ENCODE results near the gene MRAP2. TPM values are rescaled to one million over a fixed set of nuclear protein-coding genes. Genes with fewer than 3 reads are reported as not detected.

The MRAP2 gene
- total and polyA plus RNA-seq, 11 donors, result 0.12 to 0.28 (median 0.23) TPM; not detected in 6

DNA sequence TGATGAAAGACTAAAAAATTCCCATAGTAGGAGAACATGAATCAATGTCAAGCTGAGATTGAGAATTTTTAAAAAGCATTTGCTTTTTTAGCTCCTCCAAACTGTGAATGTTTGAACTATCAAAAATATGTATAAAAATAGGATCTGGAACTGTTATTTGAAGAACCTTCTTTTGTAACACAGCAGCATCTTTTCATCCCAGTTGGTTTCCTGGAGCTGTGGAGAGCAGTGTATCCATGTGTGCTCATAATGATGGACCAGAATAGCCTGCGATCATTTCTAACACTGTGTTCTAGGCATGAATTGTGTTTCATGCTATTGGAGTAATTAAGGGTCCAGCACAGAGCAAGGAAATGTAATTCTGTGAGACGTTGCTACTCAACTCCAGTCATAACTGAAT, 22.1 kb downstream of the MRAP2 start:
- TF ChIP-seq, protein P1, sequence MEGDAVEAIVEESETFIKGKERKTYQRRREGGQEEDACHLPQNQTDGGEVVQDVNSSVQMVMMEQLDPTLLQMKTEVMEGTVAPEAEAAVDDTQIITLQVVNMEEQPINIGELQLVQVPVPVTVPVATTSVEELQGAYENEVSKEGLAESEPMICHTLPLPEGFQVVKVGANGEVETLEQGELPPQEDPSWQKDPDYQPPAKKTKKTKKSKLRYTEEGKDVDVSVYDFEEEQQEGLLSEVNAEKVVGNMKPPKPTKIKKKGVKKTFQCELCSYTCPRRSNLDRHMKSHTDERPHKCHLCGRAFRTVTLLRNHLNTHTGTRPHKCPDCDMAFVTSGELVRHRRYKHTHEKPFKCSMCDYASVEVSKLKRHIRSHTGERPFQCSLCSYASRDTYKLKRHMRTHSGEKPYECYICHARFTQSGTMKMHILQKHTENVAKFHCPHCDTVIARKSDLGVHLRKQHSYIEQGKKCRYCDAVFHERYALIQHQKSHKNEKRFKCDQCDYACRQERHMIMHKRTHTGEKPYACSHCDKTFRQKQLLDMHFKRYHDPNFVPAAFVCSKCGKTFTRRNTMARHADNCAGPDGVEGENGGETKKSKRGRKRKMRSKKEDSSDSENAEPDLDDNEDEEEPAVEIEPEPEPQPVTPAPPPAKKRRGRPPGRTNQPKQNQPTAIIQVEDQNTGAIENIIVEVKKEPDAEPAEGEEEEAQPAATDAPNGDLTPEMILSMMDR (IDR thresholded peaks at IDR 0.05), result no peak
- TF ChIP-seq POLR2A (IDR thresholded peaks at IDR 0.05), result no peak
- Histone ChIP-seq H3K36me3 (no peaks in the 10 kb centered on the region), H3K9me3 (no peaks in the 10 kb centered on the region), H3K4me3 (no peak overlapping the region), H3K27me3 (peaks cover 0 to 10% (median 0%) of the 10 kb centered on the region in 9 donors), H3K4me1 (peaks cover 0 to 16% (median 5%) of the 10 kb centered on the region in 12 donors), H3K27ac (no peak overlapping the region)
- intact Hi-C loops (cut with DNase I), result no loop called here
- no peak for ATAC-seq
- no peak for DNase-seq
- WGBS, 4 donors, result 68 to 83% (median 76%) methylated on average over 2 of the region's 2 CpGs

DNA sequence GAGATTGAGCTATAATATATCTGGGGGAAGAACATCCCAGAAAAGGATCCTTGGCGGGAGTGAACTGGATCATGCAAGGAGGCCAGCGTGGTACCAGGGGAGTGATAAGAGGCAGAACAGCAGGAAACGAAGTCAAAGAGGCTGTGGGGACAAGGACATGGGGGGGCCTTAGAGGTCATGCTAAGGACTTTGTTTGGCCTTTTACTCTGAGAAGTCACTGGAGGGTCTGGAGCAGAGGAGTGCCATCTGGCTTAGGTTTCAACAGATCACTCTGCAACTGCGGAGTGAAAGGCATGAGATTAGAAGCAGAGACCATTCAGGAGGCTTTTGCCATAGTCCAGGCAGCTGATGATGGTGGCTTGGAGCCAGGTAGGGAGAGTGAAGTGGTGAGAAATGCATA, 24.3 kb downstream of the MRAP2 start:
- no peak for ATAC-seq
- 35 to 45% (median 40%) methylated on average over 4 of the region's 4 CpGs for WGBS, 4 donors
- Histone ChIP-seq H3K9me3 (no peaks in the 10 kb centered on the region), H3K4me3 (no peak overlapping the region), H3K27me3 (peaks cover 0 to 10% (median 0%) of the 10 kb centered on the region in 9 donors), H3K27ac (no peak overlapping the region), H3K36me3 (no peaks in the 10 kb centered on the region), H3K4me1 (peaks cover 0 to 7% (median 0%) of the 10 kb centered on the region in 12 donors)
- intact Hi-C loops (cut with DNase I), result no loop called here
- no peak for TF ChIP-seq POLR2A (IDR thresholded peaks at IDR 0.05)
- TF ChIP-seq, protein P1 (IDR thresholded peaks at IDR 0.05), result no peak
- no peak for DNase-seq

DNA sequence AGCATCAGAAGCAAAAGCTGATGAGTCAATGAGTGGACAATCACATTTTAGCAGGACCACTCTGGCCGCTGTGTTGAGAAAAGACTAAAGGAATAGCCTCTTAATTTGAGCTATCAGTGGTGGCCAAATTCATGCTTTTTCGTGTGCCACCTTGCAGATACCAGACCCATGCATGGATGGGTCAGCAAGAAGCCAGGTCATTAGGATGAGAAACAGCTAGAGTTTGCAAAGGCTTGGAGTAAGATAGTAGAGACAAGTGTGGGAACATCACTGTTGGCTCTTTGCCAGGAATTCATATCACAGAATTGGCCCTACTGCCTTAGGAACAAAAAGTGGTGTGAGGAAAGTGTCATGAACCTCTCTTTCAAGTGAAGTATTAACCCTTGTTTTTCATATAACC, 25.5 kb downstream of the MRAP2 start:
- Histone ChIP-seq H3K9me3 (no peaks in the 10 kb centered on the region), H3K4me3 (no peak overlapping the region), H3K27ac (no peak overlapping the region), H3K27me3 (peaks cover 0 to 4% (median 0%) of the 10 kb centered on the region in 9 donors), H3K36me3 (no peaks in the 10 kb centered on the region), H3K4me1 (peaks cover 0 to 6% (median 0%) of the 10 kb centered on the region in 12 donors)
- intact Hi-C loops (cut with DNase I), result no loop called here
- WGBS, 4 donors, result 82 to 94% (median 86%) methylated on average over 2 of the region's 2 CpGs
- ATAC-seq, result no peak
- no peak for DNase-seq
- TF ChIP-seq, protein P1 (IDR thresholded peaks at IDR 0.05), result no peak
- no peak for TF ChIP-seq POLR2A (IDR thresholded peaks at IDR 0.05)

DNA sequence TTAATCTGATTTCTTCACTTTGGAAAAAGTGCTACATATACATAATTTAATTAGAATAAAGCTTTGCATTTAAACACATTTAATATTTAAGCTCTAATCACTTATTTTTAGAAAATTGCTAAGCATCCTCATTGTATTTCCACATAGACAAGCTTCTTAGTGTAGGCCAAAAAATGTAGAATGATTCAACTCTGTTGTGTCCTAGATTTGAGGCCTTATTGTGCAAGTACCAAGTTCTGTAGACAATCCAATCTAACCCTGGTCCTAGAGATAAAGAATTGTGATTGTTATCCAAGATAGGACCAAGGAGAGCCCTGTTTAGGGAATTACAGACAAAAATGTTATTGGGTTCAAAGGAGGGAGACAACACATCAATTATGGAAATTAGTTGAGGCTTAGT, 27.6 kb downstream of the MRAP2 start:
- peaks cover 0 to 6% (median 0%) of the 10 kb centered on the region in 12 donors for H3K4me1 ChIP-seq
- no peak overlapping the region for H3K4me3 ChIP-seq
- intact Hi-C loops (cut with DNase I), result no loop called here
- H3K27me3 ChIP-seq, result peaks cover 0 to 3% (median 0%) of the 10 kb centered on the region in 9 donors
- ATAC-seq, result peak in 1 of 4 donors; percentile 67
- TF ChIP-seq, protein P1 (IDR thresholded peaks at IDR 0.05), result no peak
- TF ChIP-seq POLR2A (IDR thresholded peaks at IDR 0.05), result no peak
- no peaks in the 10 kb centered on the region for H3K9me3 ChIP-seq
- H3K36me3 ChIP-seq, result no peaks in the 10 kb centered on the region
- no peak overlapping the region for H3K27ac ChIP-seq
- no peak for DNase-seq
